Ovary (tissue), 3 donors: ENCODE results near the gene PEX14.

Experiments
- CTCF ChIP-seq, 3 donors: fragments of 450-650 bp in 2 of 3; fragments of 200-600 bp in 1 of 3; IDR thresholded peaks; one replicate each; pipeline versions ENCODE4 v1.5.1 to v1.8.0; 2016 to 2022; ENCODE audit warnings: antibody characterized with exemption in 3 of 3, mild to moderate bottlenecking in 1 of 3
- EP300 ChIP-seq: sonication (generic); formaldehyde crosslinking; IDR thresholded peaks from one replicate; pipeline ENCODE4 v1.6.1; 2017; ENCODE audit warnings: antibody characterized with exemption
- POLR2A ChIP-seq: fragments of 450-650 bp; IDR thresholded peaks from one replicate; pipeline ENCODE4 v1.6.1; 2017; ENCODE audit warnings: antibody characterized with exemption, mild to moderate bottlenecking, moderate library complexity
- donor health status: DM: no; HTN: no; CAD: no.

GRCh38 chr1:10658396-10659066, 183.8 kb downstream of the PEX14 start:
- TF ChIP-seq CTCF (IDR thresholded peaks at IDR 0.05) (no peak), POLR2A (no peak), EP300 (no peak)
